8988T (cell line): ENCODE measurements around the gene MYOM1.
A peak's percentile ranks its signal among the peaks of the same experiment; 100 is the strongest.

Experiments used
- DNase-seq: peaks from one replicate; pipeline ENCODE4 v3.0.0; 2011

The MYOM1 gene

DNA sequence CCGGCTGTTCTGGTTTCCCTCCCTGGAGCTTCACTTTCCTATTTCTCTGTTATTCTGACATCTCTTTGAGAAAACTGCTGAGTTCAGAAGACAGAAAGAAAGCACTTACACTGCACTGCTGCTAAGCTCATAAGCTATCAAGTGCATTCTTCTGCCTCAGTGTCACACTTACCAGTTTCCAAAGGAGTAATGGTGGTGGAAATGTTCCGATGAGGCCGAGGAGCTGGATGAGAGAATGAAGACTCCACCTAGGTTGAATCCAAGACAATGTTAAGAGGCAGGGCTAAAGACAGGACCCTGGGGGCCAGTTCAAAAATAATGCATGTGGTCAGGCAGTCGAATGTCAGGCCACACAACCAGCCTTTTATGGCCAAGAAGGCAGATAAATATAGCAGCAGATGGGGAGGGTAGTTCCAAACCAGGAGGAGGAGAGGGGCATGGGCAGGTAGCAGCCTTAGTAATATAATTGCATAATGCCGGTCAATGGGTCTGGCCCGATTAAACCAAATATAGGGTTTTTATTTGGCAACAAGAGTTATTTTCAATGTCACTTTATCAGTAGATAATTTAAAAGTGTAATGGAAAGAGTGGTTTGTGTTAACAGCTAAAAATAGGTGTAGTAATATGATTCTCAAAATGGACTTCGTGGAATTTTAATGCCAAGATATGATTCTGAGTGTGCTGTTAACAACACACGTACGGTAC, at the start of gene MYOM1:
Gene MYOM1 (minus strand): TSS at position 338 of the 705 bp plus-strand sequence. CDS start 4,745 bp downstream, outside the sequence.
- DNase-seq = no peak

DNA sequence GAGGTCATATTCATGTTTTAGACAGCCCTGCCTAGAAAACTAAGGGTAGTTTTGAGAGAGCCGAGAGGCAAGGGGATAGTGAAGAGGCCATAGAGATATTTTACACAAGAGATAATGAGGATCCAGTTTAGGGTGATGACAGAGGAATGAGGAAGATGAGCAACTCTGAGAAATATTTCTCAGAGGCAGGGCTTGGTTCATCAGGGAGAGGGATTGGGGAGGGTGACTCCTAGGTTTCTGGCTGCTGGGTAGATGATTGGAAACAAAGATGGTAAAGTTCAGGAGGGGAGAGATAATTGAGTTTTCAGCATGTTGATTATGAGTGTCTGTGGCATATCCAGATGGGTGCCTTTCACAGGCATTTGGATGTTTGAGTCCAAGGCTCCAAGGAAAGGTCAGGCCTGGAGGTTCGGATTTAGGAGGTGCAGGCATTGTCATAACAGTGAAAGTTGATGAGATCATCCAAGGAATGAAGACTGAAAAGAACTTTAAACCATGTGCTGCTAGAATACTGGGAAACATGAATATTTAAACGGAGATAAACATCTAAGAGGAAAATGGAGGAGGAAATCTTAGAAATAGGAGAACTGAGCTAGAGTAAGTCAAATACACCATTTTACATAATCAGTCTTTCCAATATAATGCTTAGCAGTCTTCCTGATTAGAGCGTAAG, 49.6 kb upstream of the MYOM1 start:
- DNase-seq = no peak

DNA sequence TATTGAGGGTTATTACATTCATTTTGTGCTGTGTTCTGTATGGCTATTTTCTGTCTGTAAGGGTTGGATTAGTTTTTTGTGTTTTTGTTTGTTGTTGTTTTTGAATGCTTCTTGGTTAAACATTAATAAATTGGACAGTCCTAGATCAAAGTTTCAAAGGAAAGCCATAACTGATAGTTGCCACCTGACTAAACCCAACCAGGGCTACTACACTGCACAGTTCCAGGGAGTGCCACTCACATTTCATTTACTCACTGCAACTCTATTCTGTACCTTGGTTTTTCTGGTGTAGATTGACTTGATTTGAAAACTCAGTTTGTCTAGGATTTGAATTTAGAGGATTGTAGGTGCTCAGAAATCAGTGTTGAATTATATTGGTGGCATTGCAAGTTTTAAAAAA, 48.5 kb upstream of the MYOM1 start:
- no peak for DNase-seq

DNA sequence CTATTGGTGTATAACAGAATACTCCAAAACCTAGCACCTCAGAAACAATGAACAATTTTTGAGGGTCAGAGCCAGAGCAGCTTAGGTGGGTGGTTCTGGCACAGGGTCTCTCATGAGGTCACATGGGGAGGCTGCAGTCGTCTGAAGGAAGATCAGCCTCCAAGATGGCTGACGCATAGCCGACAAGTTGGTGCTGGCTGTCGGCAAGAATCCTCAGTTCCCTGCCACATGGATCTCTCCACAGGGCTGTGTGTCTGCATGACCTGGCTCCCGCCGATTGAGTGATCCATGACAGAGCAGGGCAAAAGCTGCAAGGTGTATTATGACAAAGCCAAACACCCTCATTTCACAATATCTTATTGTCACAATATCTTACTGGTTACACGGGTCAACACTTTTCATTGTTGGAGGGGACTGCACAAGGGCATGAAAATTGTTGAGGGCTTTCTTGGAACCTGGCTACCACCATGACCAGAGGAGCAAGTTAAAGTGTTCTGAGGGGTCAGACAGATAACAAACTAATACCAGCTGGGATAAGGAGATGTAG, 46.4 kb upstream of the MYOM1 start:
- DNase-seq = no peak

DNA sequence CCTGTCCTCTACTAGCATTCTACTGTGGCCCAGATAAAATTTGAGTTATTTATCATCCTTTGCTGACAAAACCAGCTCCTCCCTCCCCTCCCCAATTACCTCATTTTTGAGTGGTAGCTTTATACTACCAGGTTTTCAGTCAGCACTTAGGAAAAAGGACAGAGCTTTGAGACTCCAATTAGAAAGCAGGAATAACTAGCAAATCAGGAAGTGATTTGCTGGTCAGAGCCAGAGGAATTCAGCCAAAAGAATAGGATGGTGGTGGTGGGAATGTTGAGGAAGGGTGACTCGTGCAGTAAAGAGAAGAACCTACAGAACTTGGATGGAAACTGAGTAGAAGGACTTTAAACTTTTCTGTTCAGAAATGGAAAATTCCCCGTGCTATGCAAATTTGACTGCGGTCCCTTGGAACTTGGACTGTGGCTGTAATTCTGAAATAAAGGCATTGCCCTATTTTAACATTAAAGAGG, 45.8 kb upstream of the MYOM1 start:
- DNase-seq = no peak

DNA sequence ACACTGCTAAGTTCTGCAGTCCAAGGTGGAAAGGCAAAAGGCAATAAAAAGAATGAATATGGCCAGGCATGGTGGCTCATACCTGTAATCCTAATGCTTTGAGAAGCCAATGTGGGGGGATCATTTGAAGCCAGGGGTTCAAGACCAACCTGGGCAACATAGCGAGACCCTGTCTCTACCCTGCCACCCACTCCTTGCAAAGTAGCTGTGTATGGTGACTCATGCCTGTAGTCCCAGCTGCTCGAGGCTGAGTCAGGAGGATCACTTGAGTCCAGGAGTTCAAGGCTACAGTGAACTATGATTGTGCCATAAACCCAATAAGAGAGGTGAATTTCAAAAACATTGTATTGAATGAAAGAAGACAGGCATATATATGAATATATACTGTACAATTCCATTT, 44.6 kb upstream of the MYOM1 start:
- DNase-seq = no peak

DNA sequence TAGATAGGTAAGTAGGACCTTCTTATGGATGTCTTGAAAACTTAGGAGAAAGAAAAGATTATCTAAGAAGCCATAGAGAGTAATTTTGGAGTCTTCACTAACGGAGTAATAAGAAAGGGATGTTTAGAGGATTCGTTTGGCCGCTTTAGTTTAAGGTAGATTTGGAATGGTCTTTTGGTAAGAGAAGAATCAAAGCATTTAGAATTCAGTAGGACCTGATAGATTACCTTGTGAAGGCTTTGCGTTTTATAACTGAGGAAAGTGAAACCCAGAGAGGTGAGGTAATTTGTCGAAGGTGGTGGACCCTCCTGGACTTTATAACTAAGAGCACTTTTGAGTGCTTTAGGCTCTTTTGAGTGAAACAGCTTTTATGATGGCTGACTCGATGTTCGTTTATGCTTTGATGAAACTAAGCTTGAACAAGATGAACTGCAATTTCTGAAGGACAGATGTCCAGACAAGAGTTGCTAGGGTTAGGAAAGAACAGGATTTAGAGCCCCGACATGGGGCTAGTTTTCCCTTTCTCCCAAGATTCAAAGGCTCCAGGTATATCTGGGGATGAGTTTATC, 43.4 kb upstream of the MYOM1 start:
- no peak for DNase-seq

DNA sequence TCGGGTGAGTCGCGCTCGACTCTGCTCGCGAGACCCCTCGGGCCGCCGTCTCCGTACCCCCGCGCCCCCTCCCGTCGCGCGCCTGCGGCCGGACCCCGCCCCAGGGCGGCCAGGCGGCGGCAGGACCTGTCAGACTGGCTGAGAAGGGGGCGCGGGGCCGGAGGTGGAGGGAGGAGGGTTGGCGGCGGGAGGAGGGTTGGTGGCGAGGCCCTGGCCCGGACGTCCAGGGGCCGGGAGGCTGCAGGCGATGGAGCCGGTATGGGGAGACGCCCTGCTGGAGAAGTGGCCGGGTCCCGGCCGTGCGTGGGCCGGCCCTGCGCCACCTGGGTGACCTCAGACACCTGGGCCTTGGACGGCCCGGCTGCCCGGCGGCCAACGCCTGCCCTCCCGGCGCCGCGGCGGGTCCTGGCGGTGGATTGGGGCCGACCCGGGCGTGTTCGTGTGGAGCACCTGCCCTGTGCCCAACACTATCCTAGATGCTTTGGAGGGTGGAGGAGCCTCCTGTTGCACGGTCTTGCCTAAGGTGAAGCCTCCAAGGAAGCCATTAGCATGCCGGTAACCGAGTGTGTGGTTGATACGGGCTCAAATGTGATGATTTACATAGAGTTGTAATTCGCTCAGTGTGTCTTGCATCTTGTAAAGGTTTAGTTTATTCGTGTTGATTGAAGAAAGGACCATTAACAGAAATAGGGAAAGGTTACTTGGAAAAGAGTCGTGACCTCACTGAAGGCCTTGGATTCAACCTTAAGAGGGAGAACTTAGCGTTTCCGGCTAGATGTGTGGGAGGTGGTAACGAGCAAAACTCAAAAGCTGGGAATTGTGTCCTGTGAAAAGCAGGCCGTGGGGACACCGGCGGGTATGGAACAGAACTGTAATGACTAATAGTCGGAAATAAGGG, 42.7 kb upstream of the MYOM1 start:
- DNase-seq = no peak

DNA sequence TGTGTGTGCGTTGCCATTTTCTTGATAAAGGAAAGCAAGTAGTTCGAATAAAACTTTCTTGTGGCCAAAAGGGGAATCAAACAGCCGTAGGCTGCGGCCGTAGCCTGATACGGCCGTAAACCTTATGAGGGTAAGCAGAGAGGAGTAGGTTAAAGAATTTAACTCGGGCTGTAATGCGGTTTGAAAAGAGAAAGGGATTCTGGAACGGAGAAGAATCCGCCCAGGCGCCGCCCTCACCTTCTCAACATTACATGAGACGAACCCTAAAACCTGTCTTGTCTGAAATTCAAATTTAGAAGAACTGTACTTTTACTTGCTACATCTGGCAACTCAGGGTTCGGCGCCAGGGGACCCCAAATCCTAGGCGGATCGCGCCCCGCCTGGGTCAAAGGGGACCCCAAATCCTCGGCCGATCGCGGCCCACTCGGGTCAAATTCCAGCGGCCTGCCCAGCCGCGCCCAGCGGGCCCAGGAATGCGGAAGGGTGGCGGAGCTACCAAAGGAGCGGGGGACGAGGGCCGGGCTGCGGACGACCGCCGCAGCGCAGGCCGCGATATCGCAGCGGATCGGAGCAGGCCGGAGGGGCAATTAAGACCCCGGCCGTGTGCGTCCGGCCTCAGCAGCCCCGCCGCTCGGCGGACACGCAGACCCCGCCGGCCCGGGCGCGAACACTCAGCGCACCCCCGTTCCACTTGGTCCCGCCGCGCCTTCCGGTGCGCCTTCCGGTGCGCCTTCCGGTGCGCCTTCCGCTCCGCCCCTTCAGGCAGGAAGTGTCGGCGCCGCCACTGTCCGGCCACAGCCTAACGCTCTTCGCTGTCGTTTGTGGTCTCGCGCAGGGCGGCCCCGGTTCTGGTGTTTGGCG, 41.8 kb upstream of the MYOM1 start, which contains the start of gene MYL12B:
Gene MYL12B (plus strand): TSS at position 761 of the 861 bp plus-strand sequence. CDS start 10,766 bp downstream, outside the sequence.
- DNase-seq = peak; percentile 56

DNA sequence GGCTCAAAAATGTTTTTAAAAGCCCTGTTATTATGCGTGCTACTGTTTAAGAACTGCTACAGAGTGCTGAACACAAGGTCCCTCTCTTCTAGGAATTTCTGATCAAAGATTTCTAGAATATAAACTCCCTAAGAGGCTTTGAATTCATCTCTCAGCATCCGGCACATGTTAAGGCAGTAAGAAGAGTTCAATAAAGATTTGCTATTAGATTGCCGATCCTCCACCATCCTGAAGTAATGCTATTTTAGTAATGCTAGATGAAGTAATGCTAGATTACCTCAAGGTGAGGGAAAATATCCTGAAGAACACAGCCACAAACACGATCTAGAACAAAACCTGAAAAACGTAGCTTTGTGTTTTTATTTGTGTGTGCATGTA, 41.2 kb upstream of the MYOM1 start:
- no peak for DNase-seq

DNA sequence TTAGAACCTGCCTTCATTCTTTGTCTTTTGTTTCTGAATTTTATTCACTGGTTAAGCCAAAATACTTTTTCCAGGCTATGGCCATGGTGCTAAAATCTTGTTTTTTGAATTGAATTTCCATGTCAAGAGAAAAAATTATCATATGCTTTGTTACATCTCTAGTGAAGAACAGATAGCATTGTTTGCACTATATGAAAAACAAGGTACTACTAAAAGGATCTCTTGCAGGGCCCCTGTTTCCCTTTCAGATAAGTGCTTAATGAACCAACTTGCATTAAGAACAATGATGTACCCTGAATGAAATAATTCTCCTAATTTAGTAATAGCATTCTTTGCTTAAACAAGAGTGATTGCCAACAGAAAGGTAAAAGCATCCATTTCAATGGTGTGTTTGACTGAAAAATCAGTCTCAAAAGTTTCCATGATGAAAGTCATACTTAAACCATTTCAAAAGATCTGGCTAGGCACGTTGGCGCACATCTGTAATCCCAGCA, 37.9 kb upstream of the MYOM1 start:
- no peak for DNase-seq

DNA sequence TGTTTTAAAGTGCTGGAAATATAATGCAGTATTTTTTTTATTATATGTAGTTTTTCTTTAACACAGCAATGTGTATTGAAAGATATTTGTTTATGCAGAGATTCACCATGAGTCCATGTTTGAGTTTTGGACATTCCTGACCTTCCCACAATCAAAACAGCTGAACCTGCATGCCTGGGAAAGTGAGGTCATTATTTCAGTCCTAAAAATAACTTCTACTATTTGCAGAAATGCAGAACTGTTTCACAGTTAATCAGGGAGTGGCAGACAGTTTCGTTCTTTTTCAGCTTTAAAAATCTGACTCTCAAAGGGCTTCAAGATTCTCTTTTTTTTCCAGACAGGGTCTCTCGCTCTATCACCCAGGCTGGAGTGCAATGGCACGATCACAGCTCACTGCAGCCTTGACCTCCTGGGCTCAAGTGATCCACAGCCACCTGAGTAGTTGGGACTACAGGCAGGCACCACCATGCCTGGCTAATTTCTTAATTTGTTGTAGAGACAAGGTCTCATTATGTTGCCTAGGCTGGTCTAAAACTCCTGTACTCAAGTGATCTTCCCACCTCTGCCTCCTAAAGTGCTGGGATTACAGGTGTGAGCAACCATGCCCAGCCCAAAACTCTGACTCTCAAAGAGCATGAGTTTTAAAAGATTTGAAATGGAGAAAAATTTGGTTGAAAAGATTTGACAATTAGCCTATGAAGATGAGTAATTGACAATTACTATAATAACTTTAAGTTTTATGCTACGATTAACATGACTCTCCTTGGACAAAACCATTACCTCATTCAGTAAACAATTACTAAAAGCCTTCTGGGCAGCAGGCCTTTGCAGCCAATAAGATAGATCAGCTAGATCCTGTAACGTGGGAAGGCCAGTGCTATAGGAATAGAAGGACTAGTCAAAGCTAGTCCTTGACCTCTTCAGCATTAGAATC, 37.2 kb upstream of the MYOM1 start:
- DNase-seq = no peak

DNA sequence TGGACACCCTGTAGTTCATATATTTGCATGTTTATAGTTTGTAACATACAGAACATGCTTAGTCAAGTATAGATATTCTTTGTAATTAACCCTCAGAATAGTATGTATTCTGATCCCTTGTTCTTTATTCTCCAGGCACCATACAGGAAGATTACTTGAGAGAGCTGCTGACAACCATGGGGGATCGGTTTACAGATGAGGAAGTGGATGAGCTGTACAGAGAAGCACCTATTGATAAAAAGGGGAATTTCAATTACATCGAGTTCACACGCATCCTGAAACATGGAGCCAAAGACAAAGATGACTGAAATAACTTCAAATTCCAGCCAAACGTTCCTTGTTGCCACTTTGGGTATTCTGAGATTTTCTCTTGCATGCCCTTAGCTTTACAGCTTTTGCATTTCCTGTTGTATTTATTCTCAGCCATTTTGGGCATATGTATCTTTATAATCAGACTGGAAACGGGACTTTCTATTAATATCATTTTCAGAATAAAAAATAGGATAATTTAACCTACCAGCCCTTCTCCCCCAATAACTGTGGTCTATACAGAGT, 35.9 kb upstream of the MYOM1 start:
- DNase-seq = no peak

DNA sequence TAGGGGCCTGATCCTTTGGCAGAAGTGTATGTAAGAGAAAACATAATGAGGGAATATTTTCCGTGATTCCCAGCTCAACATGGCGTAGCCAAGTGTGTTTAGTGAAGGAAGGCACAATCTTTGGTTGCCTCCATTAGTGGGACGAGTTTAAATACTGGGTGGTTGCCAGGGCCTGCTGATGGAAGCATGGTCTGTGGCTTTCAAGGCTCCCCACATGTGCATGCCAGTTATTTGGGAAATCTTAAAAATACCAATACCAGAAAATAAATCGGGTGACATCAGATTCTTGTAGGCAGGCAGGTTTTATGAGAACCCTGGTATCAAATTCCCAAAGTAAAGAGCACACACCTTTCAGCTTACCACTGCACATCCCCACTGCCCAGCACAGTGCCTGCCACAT, 35.0 kb upstream of the MYOM1 start:
- DNase-seq = no peak

DNA sequence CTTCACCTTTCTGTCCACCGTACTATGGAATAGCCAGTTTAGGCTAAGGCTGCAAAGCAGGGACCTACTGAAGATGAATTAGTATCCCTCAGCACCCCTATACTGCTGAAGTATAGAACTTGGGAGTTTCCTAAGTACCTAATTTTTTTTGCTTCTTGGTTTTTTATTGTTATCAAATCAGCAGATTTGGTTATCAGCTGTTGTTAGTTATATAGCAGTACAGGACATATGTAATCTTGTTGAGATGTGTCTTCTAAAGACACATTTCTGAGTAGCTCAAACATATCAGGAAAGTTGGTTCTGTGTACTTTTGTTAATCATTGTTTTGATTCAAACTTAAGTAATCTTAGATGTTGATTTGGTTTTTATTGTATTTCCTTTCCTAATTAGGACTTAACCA, 33.1 kb upstream of the MYOM1 start:
- no peak for DNase-seq

DNA sequence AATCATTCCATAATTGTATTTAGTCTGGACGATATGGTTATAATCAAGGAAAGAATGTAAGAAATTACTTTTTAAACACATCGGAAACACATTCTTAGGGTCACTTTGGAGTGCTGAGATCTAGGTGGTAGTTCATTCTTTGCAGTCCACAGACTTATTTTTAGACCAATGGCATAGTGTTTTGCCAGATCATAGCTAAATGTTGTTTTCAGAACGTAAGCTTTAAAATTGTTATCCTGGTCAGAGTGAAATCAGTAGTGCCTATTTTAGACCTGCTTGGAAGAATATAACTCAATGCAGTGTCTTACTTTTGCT, 32.2 kb upstream of the MYOM1 start:
- DNase-seq = no peak

DNA sequence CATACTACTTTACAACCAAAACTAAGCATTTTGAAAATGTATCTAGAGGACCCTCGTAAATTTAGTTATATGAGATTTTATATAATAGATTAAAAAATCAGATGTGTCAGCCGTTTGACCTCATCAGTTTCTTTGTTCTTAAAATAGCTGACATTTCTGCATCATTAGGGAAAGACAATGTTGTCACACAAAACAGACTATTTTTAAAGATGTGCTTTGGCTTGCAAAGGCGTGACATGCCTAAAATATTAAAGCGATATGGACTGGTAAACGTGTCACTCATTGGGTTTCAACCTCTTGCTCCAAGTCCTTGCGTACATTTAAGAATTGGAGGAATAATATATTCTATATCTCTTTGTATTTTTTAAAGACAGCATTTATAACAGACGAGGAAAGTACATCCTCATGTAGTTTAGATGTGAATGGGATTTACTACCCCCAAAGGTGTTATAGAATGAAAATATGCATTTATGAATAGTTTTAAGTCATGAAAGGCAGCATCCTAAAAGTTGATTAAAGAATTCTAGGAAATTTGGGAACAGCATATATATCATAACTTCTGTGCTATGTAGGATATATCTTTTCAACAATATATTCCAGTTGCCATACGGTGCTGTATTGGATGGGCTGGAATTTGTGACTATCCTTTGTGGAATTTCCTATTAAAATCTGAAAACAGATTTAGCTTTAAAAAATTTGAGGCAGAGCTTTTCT, 31.6 kb upstream of the MYOM1 start:
- DNase-seq = no peak

DNA sequence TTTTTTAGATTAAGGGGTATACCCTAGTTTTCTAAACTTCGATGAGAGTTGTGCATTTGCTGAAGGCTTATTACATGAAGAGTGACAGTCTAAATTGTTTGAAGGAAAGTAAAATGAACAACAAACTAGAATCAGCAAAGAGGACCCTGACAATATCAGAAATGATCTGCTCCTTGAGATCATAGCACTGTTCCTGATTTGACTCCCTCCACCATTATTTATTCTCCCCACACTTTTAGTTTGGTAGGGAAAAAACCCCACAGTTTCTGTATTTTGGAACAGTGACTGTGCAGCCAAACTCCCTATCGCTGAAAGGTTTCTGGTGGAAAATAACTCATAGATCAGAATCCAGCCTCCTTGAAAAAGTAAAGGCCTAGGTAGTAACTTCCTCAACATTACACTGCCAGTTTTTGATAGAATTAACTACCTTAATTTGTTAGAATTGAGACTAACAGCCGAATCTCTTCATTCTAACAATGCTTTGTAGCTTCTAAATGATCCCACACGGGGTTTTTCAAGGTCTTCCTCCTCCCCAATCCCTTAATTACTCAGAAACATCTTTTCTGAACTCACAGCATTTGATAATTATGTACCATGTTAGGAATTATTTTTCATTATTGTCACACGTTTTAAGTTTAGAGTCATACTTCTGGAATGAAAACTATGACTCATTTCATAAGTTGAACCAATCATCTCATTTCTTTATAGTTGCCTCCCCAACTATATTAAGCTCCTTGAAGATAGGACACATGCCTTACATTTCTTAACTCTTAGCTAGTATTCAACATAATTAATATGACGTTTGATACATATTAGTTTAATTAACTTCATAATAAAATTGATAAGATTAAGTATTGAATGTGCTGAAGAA, 30.7 kb upstream of the MYOM1 start:
- DNase-seq = no peak
